Caco-2 (cell line): ENCODE measurements around the gene EXOSC6. TPM values are rescaled to one million over a fixed set of nuclear protein-coding genes. Genes with fewer than 3 reads are reported as not detected.

Experiments
- BruUV-seq: library from RNA; stranded (reverse); fragments of 400-500 nt; replicated peaks from 2 replicates; lab custom pipeline; 2021; lab: Mats Ljungman, UMichigan
- CTCF ChIA-PET: fragments of 300-600 bp; sonication (Branson Sonifier 250); formaldehyde crosslinking; loops from one replicate; lab custom pipeline; 2022; ENCODE audit warnings: antibody characterized with exemption; lab: Charles Lee
- POLR2A ChIA-PET: fragments of 300-600 bp; sonication (Branson Sonifier 250); formaldehyde crosslinking; loops from one replicate; lab custom pipeline; 2022; ENCODE audit warnings: antibody characterized with exemption; lab: Charles Lee
- DNase-seq, 2 experiments: peaks; one replicate each; pipeline versions ENCODE4 v3.0.0 to v3.0.0-alpha.2; 2020 to 2022
- H3K27me3 ChIP-seq: replicated peaks from 2 replicates; pipeline ENCODE4 v1.6.0; 2011; ENCODE audit warnings: low read length; ENCODE audit not compliant: control insufficient read depth, insufficient read depth
- H3K36me3 ChIP-seq: 2 replicates; pipeline ENCODE4 v1.5.1; 2011; ENCODE audit warnings: low read length; ENCODE audit not compliant: control insufficient read depth, insufficient read depth
- H3K4me1 ChIP-seq: fragments of 250-450 bp; sonication (Bioruptor Pico); 2 replicates; pipeline ENCODE4 v1.5.1; 2020; ENCODE audit warnings: mild to moderate bottlenecking
- H3K4me3 ChIP-seq: 2 replicates; pipeline ENCODE4 v1.5.1; 2011; ENCODE audit warnings: low read depth, mild to moderate bottlenecking, control low read depth, low read length
- H3K9me3 ChIP-seq: fragments of 250-450 bp; sonication (Bioruptor Pico); 2 replicates; pipeline ENCODE4 v1.5.1; 2020; ENCODE audit warnings: mild to moderate bottlenecking, moderate library complexity
- H3K27ac Mint-ChIP-seq: one replicate; pipeline ENCODE4 v1.8.0; 2022; ENCODE audit warnings: mixed read lengths; ENCODE audit not compliant: unreplicated experiment
- H3K27me3 Mint-ChIP-seq: one replicate; pipeline ENCODE4 v1.8.0; 2022; ENCODE audit warnings: mixed read lengths; ENCODE audit not compliant: insufficient read depth, unreplicated experiment
- H3K36me3 Mint-ChIP-seq: one replicate; pipeline ENCODE4 v1.8.0; 2022; ENCODE audit warnings: mild to moderate bottlenecking, mixed read lengths; ENCODE audit not compliant: insufficient read depth, unreplicated experiment
- H3K4me1 Mint-ChIP-seq: one replicate; pipeline ENCODE4 v1.8.0; 2022; ENCODE audit warnings: low read depth, mixed read lengths; ENCODE audit not compliant: unreplicated experiment
- H3K4me3 Mint-ChIP-seq: one replicate; pipeline ENCODE4 v1.8.0; 2022; ENCODE audit warnings: mild to moderate bottlenecking, moderate library complexity, mixed read lengths; ENCODE audit not compliant: unreplicated experiment
- H3K9me3 Mint-ChIP-seq: one replicate; pipeline ENCODE4 v1.8.0; 2022; ENCODE audit warnings: mixed read lengths; ENCODE audit not compliant: unreplicated experiment
- intact Hi-C: fragments of 100-400 bp; cut with micrococcal nuclease; formaldehyde crosslinking; loops from one replicate; pipeline ENCODE4 v1.10.0; 2022; ENCODE audit not compliant: unreplicated experiment
- total RNA-seq: library from RNA; stranded (reverse); gene quantifications from 2 replicates; pipeline ENCODE4 v1.2.3, GENCODE V29; 2022
- TF ChIP-seq, protein P1 (sequence below), 2 experiments: fragments of 200-600 bp in 1 of 2; IDR thresholded peaks; 1 replicate in 1 of 2; 2 replicates in 1 of 2; pipeline versions ENCODE4 v1.5.1 to v1.8.0; 2011 to 2022; ENCODE audit warnings: antibody characterized with exemption in 1 of 2, control low read depth in 1 of 2, inconsistent platforms in 1 of 2, low read depth in 1 of 2, low read length in 1 of 2, mild to moderate bottlenecking in 1 of 2, moderate library complexity in 1 of 2; ENCODE audit not compliant: insufficient read depth in 1 of 2, severe bottlenecking in 1 of 2, unreplicated experiment in 1 of 2

The EXOSC6 gene
- total RNA-seq, 1 experiment from 2014 or later = 34.6 TPM

DNA sequence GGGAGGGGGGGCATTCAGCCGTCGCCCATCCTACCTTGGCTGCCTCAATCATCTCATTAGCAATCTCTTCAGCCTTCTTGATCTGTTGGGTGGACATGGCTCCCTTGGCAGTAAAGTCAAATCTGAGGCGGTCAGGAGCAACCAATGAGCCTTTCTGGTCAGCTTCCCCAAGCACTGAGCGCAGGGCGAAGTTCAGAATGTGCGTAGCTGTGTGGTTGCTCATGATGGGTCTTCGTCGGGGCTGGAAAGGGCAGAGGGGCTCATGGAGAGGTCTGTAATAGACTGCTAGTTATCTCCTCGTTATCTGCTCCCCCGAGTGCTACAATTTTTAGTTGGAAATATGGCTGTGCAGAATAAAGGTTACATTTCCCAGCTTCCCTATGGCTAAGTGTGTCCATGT lies 7.2 kb upstream of the EXOSC6 start:
- Histone ChIP-seq H3K9me3 (no peaks in the 10 kb centered on the region), H3K27me3 (no peaks in the 10 kb centered on the region), H3K4me1 (no peaks in the 10 kb centered on the region), H3K36me3 (peaks cover 13% of the 10 kb centered on the region), H3K4me3 (no peak overlapping the region)
- Mint-ChIP-seq H3K27ac (no peak overlapping the region), H3K27me3 (no peaks in the 10 kb centered on the region), H3K4me3 (no peak overlapping the region), H3K9me3 (no peaks in the 10 kb centered on the region), H3K4me1 (no peaks in the 10 kb centered on the region), H3K36me3 (peaks cover 100% of the 10 kb centered on the region)
- CTCF ChIA-PET = no interaction called here
- BruUV-seq = no TSS peak
- no peak for DNase-seq
- POLR2A ChIA-PET = no interaction called here
- intact Hi-C loops = no loop called here
- TF ChIP-seq, protein P1, sequence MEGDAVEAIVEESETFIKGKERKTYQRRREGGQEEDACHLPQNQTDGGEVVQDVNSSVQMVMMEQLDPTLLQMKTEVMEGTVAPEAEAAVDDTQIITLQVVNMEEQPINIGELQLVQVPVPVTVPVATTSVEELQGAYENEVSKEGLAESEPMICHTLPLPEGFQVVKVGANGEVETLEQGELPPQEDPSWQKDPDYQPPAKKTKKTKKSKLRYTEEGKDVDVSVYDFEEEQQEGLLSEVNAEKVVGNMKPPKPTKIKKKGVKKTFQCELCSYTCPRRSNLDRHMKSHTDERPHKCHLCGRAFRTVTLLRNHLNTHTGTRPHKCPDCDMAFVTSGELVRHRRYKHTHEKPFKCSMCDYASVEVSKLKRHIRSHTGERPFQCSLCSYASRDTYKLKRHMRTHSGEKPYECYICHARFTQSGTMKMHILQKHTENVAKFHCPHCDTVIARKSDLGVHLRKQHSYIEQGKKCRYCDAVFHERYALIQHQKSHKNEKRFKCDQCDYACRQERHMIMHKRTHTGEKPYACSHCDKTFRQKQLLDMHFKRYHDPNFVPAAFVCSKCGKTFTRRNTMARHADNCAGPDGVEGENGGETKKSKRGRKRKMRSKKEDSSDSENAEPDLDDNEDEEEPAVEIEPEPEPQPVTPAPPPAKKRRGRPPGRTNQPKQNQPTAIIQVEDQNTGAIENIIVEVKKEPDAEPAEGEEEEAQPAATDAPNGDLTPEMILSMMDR (IDR thresholded peaks at IDR 0.05; ENCODE audit: insufficient read depth in 1 of 2, low read depth in 1 of 2, low read length in 1 of 2, severe bottlenecking in 1 of 2, unreplicated experiment in 1 of 2) = no peak

DNA sequence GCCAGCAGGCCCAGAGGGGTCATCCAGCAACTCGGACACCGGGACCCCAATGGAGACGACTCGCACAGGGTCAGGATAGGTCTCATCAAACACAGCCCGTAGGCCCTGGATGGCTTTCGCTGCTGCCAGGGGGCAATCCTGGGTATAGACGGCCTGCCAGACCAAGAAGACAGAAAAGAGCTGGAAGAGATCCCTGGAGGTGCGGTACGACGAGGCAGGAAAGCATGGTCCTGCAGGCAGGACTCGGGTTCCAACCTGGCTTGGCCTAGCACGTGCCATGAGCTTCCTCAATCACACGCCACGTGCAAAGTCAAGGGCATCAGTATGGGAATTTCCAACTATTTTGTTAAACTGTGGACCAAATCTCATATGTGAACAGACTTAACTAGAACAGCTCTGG lies 6.3 kb upstream of the EXOSC6 start:
- H3K27me3 Mint-ChIP-seq = no peaks in the 10 kb centered on the region
- intact Hi-C loops = no loop called here
- no peaks in the 10 kb centered on the region for H3K9me3 Mint-ChIP-seq
- Histone ChIP-seq H3K4me1 (no peaks in the 10 kb centered on the region), H3K9me3 (no peaks in the 10 kb centered on the region), H3K4me3 (no peak overlapping the region), H3K27me3 (no peaks in the 10 kb centered on the region), H3K36me3 (peaks cover 16% of the 10 kb centered on the region)
- POLR2A ChIA-PET = no interaction called here
- H3K36me3 Mint-ChIP-seq = peaks cover 100% of the 10 kb centered on the region
- H3K4me1 Mint-ChIP-seq = no peaks in the 10 kb centered on the region
- DNase-seq = no peak
- CTCF ChIA-PET = interaction anchor here (0.6 kb wide), 1 partner anchor 21 kb away, joined by 5 read pairs; no protein-coding TSS in a partner anchor
- TF ChIP-seq, protein P1 (IDR thresholded peaks at IDR 0.05; ENCODE audit: insufficient read depth in 1 of 2, low read depth in 1 of 2, low read length in 1 of 2, severe bottlenecking in 1 of 2, unreplicated experiment in 1 of 2) = no peak
- H3K27ac Mint-ChIP-seq = no peak overlapping the region
- BruUV-seq = no TSS peak
- no peak overlapping the region for H3K4me3 Mint-ChIP-seq

DNA sequence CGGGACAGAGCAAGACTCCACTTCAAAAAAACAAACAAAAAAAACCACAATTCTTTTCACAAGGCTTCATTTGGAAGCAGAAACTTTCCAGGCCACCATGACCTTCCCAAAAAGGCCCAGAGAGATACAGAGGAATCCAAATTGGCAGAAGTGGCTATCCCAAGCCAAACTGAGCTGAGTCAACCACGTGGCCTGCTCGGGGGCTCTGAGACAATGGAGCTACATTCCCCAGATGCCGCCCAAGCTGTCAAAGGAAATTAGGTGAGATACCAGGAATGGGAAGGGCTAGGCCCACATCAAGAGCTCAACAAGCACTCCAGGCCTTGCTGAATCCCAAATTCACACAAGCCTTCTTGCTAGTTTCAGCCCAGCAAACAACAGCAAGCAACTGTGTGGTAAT lies 5.7 kb upstream of the EXOSC6 start:
- peaks cover 18% of the 10 kb centered on the region for H3K36me3 ChIP-seq
- peaks cover 100% of the 10 kb centered on the region for H3K36me3 Mint-ChIP-seq
- no TSS peak for BruUV-seq
- no peaks in the 10 kb centered on the region for H3K4me1 Mint-ChIP-seq
- H3K4me3 Mint-ChIP-seq = no peak overlapping the region
- no peaks in the 10 kb centered on the region for H3K27me3 ChIP-seq
- no peak for DNase-seq
- no peaks in the 10 kb centered on the region for H3K9me3 ChIP-seq
- H3K27me3 Mint-ChIP-seq = no peaks in the 10 kb centered on the region
- no peak overlapping the region for H3K4me3 ChIP-seq
- H3K9me3 Mint-ChIP-seq = no peaks in the 10 kb centered on the region
- intact Hi-C loops = no loop called here
- TF ChIP-seq, protein P1 (IDR thresholded peaks at IDR 0.05; ENCODE audit: insufficient read depth in 1 of 2, low read depth in 1 of 2, low read length in 1 of 2, severe bottlenecking in 1 of 2, unreplicated experiment in 1 of 2) = no peak
- ChIA-PET CTCF (interaction anchor here (1.2 kb wide), 1 partner anchor 10 kb away, joined by 3 read pairs; no protein-coding TSS in a partner anchor), POLR2A (no interaction called here)
- no peaks in the 10 kb centered on the region for H3K4me1 ChIP-seq
- H3K27ac Mint-ChIP-seq = no peak overlapping the region
